Erythroblast (primary cell): ENCODE results near the gene PTPRR.

Source experiments
- GATA1 ChIP-seq: IDR thresholded peaks from 2 replicates; pipeline ENCODE4 v1.6.1; 2011; ENCODE audit warnings: low read depth, mild to moderate bottlenecking, control low read depth, low read length, moderate library complexity
- POLR2A ChIP-seq: IDR thresholded peaks from 2 replicates; pipeline ENCODE4 v1.6.1; 2011; ENCODE audit warnings: mild to moderate bottlenecking, low read length

DNA sequence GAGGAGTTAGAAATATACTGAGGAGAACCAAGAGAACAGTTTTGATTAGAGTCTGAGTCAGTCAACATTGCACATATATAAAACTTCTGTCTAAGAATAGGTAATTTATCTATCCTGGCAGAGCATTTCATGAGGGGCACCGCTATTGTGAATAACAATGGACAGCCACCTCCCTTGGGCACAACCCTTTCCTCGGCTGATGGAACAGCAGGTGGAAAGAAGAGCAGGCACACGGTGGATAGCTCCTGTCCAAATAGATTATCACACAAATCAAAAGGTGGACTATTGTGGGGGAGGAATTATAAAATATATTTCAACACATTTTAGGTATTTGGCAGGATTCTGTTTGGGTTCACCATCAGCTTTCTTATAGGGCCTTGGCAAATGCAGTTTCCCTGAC, 199.3 kb downstream of the PTPRR start:
- TF ChIP-seq POLR2A (no peak), GATA1 (no peak)
